Kidney epithelial cell (primary cell): ENCODE data around the gene NTRK3. TPM values are rescaled to one million over a fixed set of nuclear protein-coding genes. Genes with fewer than 3 reads are reported as not detected.

Experiments
- DNase-seq: peaks from one replicate; pipeline ENCODE4 v3.0.0-alpha.2; 2010; ENCODE audit warnings: low read depth
- H3K27me3 ChIP-seq: 2 replicates; pipeline ENCODE4 v1.6.0; 2011; ENCODE audit warnings: low read length; ENCODE audit not compliant: control insufficient read depth, insufficient read depth
- H3K36me3 ChIP-seq: 2 replicates; pipeline ENCODE4 v1.5.1; 2011; ENCODE audit warnings: low read length; ENCODE audit not compliant: control insufficient read depth, insufficient read depth
- H3K4me3 ChIP-seq: 2 replicates; pipeline ENCODE4 v1.5.1; 2011; ENCODE audit warnings: low read depth, mild to moderate bottlenecking, control low read depth, low read length
- CTCF ChIP-seq: IDR thresholded peaks from 2 replicates; pipeline ENCODE4 v1.5.1; 2011; ENCODE audit warnings: mild to moderate bottlenecking, moderate library complexity, low read length, control low read depth, inconsistent platforms; ENCODE audit not compliant: insufficient read depth, poor library complexity, severe bottlenecking
- total RNA-seq: library from RNA; depleted of rRNA; stranded (reverse); fragments of >200 nt; gene quantifications from 2 replicates; pipeline ENCODE4 v1.2.3, GENCODE V29; 2015

Gene NTRK3
- total RNA-seq, 1 donor from 2014 or later: not detected

- Histone ChIP-seq H3K36me3 (no peaks in the 10 kb centered on the region), H3K27me3 (no peaks in the 10 kb centered on the region), H3K4me3 (no peak overlapping the region)
- no peak for TF ChIP-seq CTCF
- no peak for DNase-seq
These were observed 355.5 kb downstream of the NTRK3 start for GRCh38 chr15:87901008-87901407.

- no peak for DNase-seq
- Histone ChIP-seq H3K27me3 (no peaks in the 10 kb centered on the region), H3K36me3 (no peaks in the 10 kb centered on the region), H3K4me3 (no peak overlapping the region)
- TF ChIP-seq CTCF: no peak
These were observed 359.6 kb downstream of the NTRK3 start for GRCh38 chr15:87896936-87897335.

- no peaks in the 10 kb centered on the region for H3K36me3 ChIP-seq
- TF ChIP-seq CTCF: no peak
- no peaks in the 10 kb centered on the region for H3K27me3 ChIP-seq
- H3K4me3 ChIP-seq: no peak overlapping the region
- no peak for DNase-seq
These were observed 369.4 kb downstream of the NTRK3 start for GRCh38 chr15:87887177-87887576.

GRCh38 chr15:87881026-87881425 is 375.5 kb downstream of the NTRK3 start:
- no peak for DNase-seq

GRCh38 chr15:87877822-87878542 is 378.6 kb downstream of the NTRK3 start:
- Histone ChIP-seq H3K4me3 (no peak overlapping the region), H3K36me3 (no peaks in the 10 kb centered on the region), H3K27me3 (no peaks in the 10 kb centered on the region)
- no peak for TF ChIP-seq CTCF
- DNase-seq: no peak

More at GRCh38 chr15:87881026-87881425, 375.5 kb downstream of the NTRK3 start:
- no peak for TF ChIP-seq CTCF
- no peak overlapping the region for H3K4me3 ChIP-seq
- H3K27me3 ChIP-seq: no peaks in the 10 kb centered on the region
- no peaks in the 10 kb centered on the region for H3K36me3 ChIP-seq
